H1 (cell line): Measurements from ENCODE around the gene PBX1.

Source experiments
- CHD2 ChIP-seq: IDR thresholded peaks from 2 replicates; pipeline ENCODE4 v1.6.1; 2012; ENCODE audit warnings: low read length, improper control_type of control experiment
- EZH2 ChIP-seq: fragments of 200-600 bp; sonication (generic); IDR thresholded peaks from 2 replicates; pipeline ENCODE4 v1.7.1; 2012; ENCODE audit warnings: low read depth, mild to moderate bottlenecking, moderate library complexity, low read length, inconsistent platforms; ENCODE audit not compliant: severe bottlenecking
- NRF1 ChIP-seq: IDR thresholded peaks from 2 replicates; pipeline ENCODE4 v1.6.1; 2011; ENCODE audit warnings: mild to moderate bottlenecking, low read depth, low read length, improper control_type of control experiment
- POLR2A ChIP-seq, 2 experiments: IDR thresholded peaks; 1 replicate in 1 of 2; 2 replicates in 1 of 2; pipeline ENCODE4 v1.6.1; 2011; ENCODE audit warnings: low read depth in 2 of 2, low read length in 2 of 2, mild to moderate bottlenecking in 2 of 2; ENCODE audit errors: control extremely low read depth in 1 of 2
- POLR2AphosphoS5 ChIP-seq: IDR thresholded peaks from 2 replicates; pipeline ENCODE4 v1.6.1; 2011; ENCODE audit warnings: low read depth, low read length
- RFX5 ChIP-seq: IDR thresholded peaks from 2 replicates; pipeline ENCODE4 v1.6.1; 2011; ENCODE audit warnings: low read depth, low read length, improper control_type of control experiment, borderline replicate concordance
- SIRT6 ChIP-seq: IDR thresholded peaks from one replicate; pipeline ENCODE4 v1.7.1; 2012; ENCODE audit warnings: low read length, inconsistent platforms
- TAF1 ChIP-seq: IDR thresholded peaks from 2 replicates; pipeline ENCODE4 v1.6.1; 2011; ENCODE audit warnings: mild to moderate bottlenecking, low read depth, low read length
- TF ChIP-seq, protein P1 (sequence below): IDR thresholded peaks from 2 replicates; pipeline ENCODE4 v1.6.1; 2011; ENCODE audit warnings: low read length, improper control_type of control experiment
- TF ChIP-seq, protein P2 (sequence below), 3 experiments: IDR thresholded peaks; 1 replicate in 2 of 3; 2 replicates in 1 of 3; pipeline versions ENCODE4 v1.5.1 to v1.6.1; 2011; ENCODE audit warnings: low read length in 3 of 3, mild to moderate bottlenecking in 3 of 3, inconsistent platforms in 2 of 3, low read depth in 1 of 3, moderate library complexity in 1 of 3; ENCODE audit not compliant: insufficient read depth in 1 of 3; ENCODE audit errors: control extremely low read depth in 1 of 3

DNA sequence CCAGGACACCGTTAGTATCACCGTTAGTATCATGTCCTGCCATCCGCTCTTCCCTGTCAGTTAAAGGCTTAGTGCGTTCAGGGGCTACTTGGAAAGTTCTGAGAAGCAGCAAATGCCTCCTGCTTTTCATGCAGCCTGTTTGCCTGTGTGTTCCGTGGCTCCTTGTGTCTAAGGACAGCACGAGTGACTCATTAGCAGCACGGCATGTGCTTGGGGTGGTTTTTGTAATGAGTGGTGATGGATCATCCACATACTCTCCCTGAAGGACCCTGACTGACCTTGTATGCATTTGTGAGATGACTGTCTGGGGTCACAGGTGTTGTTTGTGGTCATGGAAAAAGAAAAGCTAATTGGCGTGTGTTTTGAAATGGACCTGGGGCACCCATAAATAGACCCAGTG, 221.9 kb downstream of the PBX1 start:
- no peak for TF ChIP-seq TAF1
- no peak for TF ChIP-seq POLR2A (IDR thresholded peaks at IDR 0.05; ENCODE audit: control extremely low read depth in 1 of 2, low read depth in 2 of 2, low read length in 2 of 2)
- TF ChIP-seq, protein P1, sequence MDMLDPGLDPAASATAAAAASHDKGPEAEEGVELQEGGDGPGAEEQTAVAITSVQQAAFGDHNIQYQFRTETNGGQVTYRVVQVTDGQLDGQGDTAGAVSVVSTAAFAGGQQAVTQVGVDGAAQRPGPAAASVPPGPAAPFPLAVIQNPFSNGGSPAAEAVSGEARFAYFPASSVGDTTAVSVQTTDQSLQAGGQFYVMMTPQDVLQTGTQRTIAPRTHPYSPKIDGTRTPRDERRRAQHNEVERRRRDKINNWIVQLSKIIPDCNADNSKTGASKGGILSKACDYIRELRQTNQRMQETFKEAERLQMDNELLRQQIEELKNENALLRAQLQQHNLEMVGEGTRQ = no peak
- TF ChIP-seq, protein P2, sequence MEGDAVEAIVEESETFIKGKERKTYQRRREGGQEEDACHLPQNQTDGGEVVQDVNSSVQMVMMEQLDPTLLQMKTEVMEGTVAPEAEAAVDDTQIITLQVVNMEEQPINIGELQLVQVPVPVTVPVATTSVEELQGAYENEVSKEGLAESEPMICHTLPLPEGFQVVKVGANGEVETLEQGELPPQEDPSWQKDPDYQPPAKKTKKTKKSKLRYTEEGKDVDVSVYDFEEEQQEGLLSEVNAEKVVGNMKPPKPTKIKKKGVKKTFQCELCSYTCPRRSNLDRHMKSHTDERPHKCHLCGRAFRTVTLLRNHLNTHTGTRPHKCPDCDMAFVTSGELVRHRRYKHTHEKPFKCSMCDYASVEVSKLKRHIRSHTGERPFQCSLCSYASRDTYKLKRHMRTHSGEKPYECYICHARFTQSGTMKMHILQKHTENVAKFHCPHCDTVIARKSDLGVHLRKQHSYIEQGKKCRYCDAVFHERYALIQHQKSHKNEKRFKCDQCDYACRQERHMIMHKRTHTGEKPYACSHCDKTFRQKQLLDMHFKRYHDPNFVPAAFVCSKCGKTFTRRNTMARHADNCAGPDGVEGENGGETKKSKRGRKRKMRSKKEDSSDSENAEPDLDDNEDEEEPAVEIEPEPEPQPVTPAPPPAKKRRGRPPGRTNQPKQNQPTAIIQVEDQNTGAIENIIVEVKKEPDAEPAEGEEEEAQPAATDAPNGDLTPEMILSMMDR (IDR thresholded peaks at IDR 0.05; ENCODE audit: control extremely low read depth in 1 of 3, insufficient read depth in 1 of 3, low read depth in 1 of 3, low read length in 3 of 3) = no peak
- no peak for TF ChIP-seq EZH2
- TF ChIP-seq POLR2AphosphoS5 = no peak
- TF ChIP-seq RFX5 = no peak
- no peak for TF ChIP-seq SIRT6
- no peak for TF ChIP-seq NRF1
- no peak for TF ChIP-seq CHD2
